Skeletal muscle cell (primary cell): ENCODE data around the gene SUPT20HL1.
A peak's percentile ranks its signal among the peaks of the same experiment; 100 is the strongest.
"Not testable (repeated sequence)": the region's sequence is repeated elsewhere in the genome, so short reads cannot be mapped to it uniquely, and the experiment has no call there.

Experiments used
- DNase-seq: peaks from one replicate; pipeline ENCODE4 v3.0.0-alpha.2; 2010; ENCODE audit warnings: low read depth
- H3K4me3 ChIP-seq: 2 replicates; pipeline ENCODE4 v1.5.1; 2011; ENCODE audit warnings: low read depth, mild to moderate bottlenecking, control low read depth, low read length, moderate library complexity

SUPT20HL1 gene

GRCh38 chrX:24360272-24360671 is at the start of gene SUPT20HL1:
SUPT20HL1 (plus strand) TSS chrX:24360639; CDS start chrX:24362761, 2,122 bp downstream.
- no peak within 1 kb of the TSS for H3K4me3 ChIP-seq
- DNase-seq, result no peak

- not testable (repeated sequence) for DNase-seq, H3K4me3 ChIP-seq
Measured at GRCh38 chrX:24310916-24311315, 49.5 kb upstream of the SUPT20HL1 start.

- not testable (repeated sequence) for DNase-seq, H3K4me3 ChIP-seq
Measured at GRCh38 chrX:24311507-24312248, 48.8 kb upstream of the SUPT20HL1 start.

GRCh38 chrX:24312249-24312607 is 48.2 kb upstream of the SUPT20HL1 start:
- not testable (repeated sequence) for DNase-seq, H3K4me3 ChIP-seq

DNA sequence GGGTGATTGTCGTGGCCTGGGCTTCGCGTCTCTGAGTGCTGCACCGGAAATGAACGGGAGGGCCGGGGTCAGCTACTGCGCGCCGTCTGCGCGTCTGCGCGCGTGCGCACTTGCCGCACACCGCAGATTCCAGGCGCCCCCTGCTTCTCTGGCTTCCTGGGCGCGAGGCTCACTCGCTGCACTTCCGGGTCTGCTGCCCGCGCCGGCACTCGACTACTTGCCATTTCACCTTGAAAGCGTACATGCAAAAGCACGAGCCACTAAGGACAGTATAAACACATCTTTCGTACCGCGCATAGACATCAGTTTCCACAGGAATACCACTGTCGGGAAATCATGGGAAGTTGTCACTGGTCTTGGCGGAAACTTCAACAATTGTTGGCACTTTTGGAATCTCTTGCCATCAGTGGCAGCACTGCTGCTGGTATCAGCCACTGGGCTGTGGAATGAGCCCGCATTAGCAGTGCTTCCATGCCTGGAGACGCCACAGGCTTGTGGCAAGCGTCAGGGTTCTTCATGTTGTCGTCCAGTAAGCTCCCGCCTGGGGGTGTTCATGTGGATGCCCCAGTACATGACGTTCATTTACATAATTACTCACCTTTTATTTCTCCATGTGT is 46.3 kb upstream of the SUPT20HL1 start, which contains the start of gene SUPT20HL2:
Gene SUPT20HL2 (minus strand): TSS at position 51 of the 617 bp plus-strand sequence. CDS start 754 bp downstream, outside the sequence.
- no peak within 1 kb of the TSS for H3K4me3 ChIP-seq
- no peak for DNase-seq

GRCh38 chrX:24316111-24316510 is 44.3 kb upstream of the SUPT20HL1 start:
- H3K4me3 ChIP-seq, result no peak overlapping the region
- no peak for DNase-seq

DNA sequence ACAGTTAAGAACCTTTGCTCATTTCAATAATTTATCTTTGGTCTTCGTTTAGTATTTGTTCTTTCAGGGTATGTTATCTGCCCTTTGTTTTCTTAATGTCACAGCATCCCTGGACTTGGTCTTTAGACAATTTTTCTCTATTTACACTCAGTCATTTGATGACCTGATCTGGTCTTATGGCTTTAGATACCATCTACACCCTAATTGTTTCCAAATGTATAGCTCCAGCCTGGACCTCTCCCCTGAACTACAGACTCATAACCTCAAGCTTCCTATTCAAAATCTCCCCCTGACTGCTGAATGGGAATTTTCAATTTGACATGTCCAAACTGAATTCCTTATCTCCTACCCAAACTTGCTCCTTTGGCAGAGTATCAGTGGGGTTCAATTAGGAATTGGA is 42.9 kb upstream of the SUPT20HL1 start:
- no peak overlapping the region for H3K4me3 ChIP-seq
- DNase-seq, result no peak

DNA sequence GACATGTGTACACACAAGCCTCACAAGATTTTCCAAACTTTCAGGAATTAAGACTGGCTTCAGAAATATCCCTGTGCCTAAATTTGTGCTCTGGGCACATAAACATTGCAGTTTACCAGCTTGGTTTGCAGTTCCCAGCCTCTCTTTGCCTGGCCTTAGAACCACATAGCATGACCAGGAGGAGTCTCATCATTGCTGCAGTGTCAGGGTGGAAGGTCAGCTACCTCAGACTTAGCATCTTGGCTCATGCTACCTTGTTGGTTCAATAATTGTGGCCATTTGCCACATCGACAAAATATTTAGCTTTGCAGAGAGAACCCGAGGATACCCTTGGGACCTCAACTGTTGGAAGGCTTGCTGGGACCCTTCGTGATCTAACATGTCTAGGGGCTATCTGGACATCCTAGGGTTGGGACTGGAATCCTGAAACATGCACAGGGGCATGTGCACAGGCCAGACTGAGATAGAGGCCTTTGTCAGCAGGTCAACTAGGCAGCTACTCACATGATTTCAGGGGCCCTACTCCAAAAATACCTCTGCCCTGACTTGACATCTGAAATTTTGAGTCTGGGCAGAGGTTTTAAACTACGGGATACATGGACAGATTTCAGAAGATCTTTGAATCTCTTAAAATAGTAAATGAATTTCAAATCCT is 38.6 kb upstream of the SUPT20HL1 start:
- DNase-seq, result no peak
- H3K4me3 ChIP-seq, result no peak overlapping the region

- H3K4me3 ChIP-seq, result no peak overlapping the region
- no peak for DNase-seq
Measured at GRCh38 chrX:24325231-24325630, 35.2 kb upstream of the SUPT20HL1 start.

DNA sequence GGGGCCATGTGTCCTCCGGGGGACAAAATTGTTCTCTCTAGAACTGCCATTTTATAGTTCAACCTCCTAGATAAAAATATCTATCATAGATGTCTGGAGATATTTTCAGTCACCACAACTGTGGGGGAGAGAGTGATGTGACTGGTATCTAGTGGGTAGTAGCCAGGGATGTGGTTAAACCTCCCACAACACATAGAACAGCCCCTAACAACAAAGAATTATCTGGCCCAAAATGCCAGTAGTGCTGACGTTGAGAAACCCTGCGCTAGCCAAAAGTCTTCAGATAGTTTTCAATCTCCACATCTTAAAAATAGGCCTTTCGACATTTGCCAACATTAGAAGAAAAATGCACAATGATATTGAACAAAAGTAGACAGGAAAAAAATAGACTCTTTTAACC is 27.6 kb upstream of the SUPT20HL1 start:
- H3K4me3 ChIP-seq, result no peak overlapping the region
- no peak for DNase-seq

- no peak overlapping the region for H3K4me3 ChIP-seq
- DNase-seq, result no peak
Measured at GRCh38 chrX:24333371-24333770, 27.1 kb upstream of the SUPT20HL1 start.

DNA sequence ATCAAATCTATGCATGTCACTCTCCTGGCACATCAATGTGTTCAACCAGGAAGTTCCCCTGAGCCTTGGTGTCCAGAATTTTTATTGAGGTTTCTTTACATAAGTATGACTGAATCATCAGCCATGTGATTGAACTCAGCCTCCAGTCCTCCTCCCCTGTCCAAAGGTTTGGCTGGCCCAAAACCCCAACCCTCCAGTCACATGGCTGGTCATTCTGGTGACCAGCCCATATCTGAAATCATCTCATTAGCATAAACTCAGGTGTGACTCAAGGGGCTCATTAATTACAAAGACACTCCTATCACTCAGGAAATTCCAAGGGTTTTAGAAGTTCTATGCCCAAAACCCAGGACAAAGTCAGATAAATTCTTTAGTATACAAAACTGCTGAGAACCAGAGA is 26.0 kb upstream of the SUPT20HL1 start:
- no peak overlapping the region for H3K4me3 ChIP-seq
- no peak for DNase-seq

DNA sequence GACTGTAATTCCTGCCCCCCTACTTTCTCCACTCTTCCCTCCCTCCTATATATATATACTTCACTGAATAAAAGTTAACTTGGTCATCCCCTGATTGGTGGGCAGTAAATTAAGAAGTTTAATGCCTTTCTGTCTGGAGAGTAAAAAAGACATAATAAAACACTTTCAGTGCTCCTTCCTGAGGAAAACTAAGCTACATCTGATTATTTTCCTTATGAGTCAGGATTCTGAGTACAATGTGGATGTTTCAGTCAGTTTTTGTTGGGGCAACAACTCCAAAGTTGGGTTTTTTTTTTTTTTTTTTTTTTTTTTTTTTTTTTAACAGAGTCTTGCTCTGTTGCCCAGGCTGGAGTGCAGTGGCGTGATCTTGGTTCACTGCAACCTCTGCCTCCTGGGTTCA is 24.6 kb upstream of the SUPT20HL1 start:
- DNase-seq, result no peak

DNA sequence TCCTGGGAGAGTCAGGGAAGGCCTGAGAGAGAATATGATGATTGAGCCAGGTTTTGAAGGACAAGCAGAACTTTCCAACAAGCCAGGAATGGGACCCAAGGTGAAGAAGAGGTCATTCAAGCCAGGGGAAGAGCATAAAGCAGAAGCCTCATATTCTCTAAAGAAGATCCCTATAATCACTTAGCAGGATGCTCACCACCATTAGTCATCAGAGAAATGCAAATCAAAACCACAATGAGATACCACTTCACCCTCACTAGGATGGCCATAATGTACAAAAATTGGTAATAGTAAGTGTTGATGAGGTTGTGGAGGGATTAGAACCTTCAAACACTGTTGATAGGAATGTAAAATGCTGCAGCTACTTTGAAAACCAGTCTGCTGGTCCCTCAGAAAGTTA is 20.5 kb upstream of the SUPT20HL1 start:
- no peak for DNase-seq
- no peak overlapping the region for H3K4me3 ChIP-seq

More for the DNA sequence above, 24.6 kb upstream of the SUPT20HL1 start:
- H3K4me3 ChIP-seq, result no peak overlapping the region

- no peak for DNase-seq
- no peak overlapping the region for H3K4me3 ChIP-seq
Measured at GRCh38 chrX:24340501-24340900, 19.9 kb upstream of the SUPT20HL1 start.

DNA sequence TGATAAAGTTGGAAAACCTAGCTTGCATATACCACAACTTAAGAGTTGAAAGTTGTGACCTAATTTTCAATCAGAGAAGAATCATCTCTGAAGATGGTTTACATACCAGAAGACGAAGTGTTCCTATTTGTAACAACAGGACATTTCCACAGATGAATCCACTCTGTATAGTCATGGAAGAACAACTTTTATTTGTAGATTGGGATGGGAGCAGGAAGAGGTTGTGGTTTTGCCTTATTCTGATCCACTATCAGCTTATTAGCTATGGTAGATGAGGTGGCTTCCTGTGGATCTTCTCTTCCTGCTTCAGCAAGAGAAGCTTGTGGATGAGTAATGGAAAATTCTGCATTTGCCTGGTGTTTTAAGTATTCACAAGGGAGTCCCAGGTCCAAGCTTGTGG is 18.6 kb upstream of the SUPT20HL1 start:
- DNase-seq, result peak; percentile 17

GRCh38 chrX:24343719-24344118 is 16.7 kb upstream of the SUPT20HL1 start:
- H3K4me3 ChIP-seq, result no peak overlapping the region
- no peak for DNase-seq

More for the DNA sequence above, 18.6 kb upstream of the SUPT20HL1 start:
- H3K4me3 ChIP-seq, result no peak overlapping the region

DNA sequence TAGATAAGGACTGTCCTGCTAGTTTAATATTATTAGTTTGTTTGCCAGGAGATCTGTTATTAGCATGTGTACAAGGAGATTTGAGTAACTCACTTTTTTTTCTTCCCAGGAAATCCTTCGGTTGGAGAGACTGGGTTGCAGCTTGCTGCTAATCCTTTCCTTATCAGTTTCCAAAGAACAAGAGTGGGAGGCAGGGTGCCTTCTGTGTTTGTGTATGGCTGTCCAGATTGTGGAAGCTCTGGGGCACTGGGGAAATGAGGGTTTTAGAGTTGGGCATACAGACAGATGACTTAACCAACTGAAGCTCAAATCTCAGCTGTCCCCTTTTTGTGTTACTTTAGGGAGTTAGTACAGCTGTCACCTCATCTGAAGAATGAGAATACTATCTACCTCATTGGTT is 12.6 kb upstream of the SUPT20HL1 start:
- DNase-seq, result no peak
- H3K4me3 ChIP-seq, result no peak overlapping the region

GRCh38 chrX:24350217-24350616 is 10.2 kb upstream of the SUPT20HL1 start:
- DNase-seq, result no peak
- no peak overlapping the region for H3K4me3 ChIP-seq

DNA sequence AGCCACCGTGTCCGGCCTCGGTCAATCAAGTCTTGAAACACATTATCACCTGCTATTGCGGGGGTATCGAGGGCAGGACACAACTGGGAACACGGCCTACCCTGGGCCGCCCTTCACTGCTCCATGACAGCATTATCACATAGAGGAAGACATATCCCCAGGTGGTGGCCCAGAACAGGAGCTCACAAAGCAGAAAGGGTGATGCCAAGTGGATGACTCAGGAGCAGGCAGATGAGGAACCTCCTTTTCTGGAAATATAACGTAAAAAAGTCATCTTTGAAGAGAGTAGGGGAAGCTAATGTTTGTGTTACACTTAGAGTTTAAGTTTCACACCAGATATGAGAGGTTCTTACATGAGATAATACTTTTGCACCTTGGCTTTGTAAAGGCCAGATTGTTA is 5.3 kb upstream of the SUPT20HL1 start:
- no peak for DNase-seq

GRCh38 chrX:24357106-24357505 is 3.3 kb upstream of the SUPT20HL1 start:
- no peak overlapping the region for H3K4me3 ChIP-seq
- no peak for DNase-seq

More for the DNA sequence above, 5.3 kb upstream of the SUPT20HL1 start:
- no peak overlapping the region for H3K4me3 ChIP-seq
